IMR-90 (cell line): ENCODE data around the gene DENND6A. TPM values are rescaled to one million over a fixed set of nuclear protein-coding genes. Genes with fewer than 3 reads are reported as not detected.

ENCODE experiments used
- ATAC-seq: fragments of 200-7000 bp; cut with Tn5 transposase; 2 replicates; pipeline ENCODE4 v1.9.1; 2020; ENCODE audit warnings: low read depth, mild to moderate bottlenecking, moderate library complexity
- BruUV-seq: library from RNA; stranded (reverse); fragments of 400-500 nt; replicated peaks from 2 replicates; lab custom pipeline; 2021; lab: Mats Ljungman, UMichigan
- CTCF ChIA-PET: fragments of 300-600 bp; formaldehyde crosslinking; extraction: SDS; loops from one replicate; lab custom pipeline; 2021; ENCODE audit warnings: antibody characterized with exemption; lab: Yijun Ruan, JAX
- POLR2A ChIA-PET: fragments of 300-600 bp; sonication (Branson Sonifier 250); formaldehyde crosslinking; loops from one replicate; lab custom pipeline; 2022; ENCODE audit warnings: antibody characterized with exemption; ENCODE audit not compliant: unreplicated experiment; lab: Charles Lee
- DNase-seq: peaks from one replicate; pipeline ENCODE4 v3.0.0; 2013
- H2AFZ ChIP-seq: replicated peaks from 2 replicates; pipeline ENCODE3; 2013; ENCODE audit warnings: low read length, mild to moderate bottlenecking; ENCODE audit not compliant: poor library complexity
- H2AK5ac ChIP-seq: 2 replicates; pipeline ENCODE4 v1.6.1; 2013; ENCODE audit warnings: low read depth, low read length, inconsistent platforms
- H2AK9ac ChIP-seq: replicated peaks from 2 replicates; pipeline ENCODE3; 2013; ENCODE audit warnings: mild to moderate bottlenecking, low read depth, low read length, moderate library complexity; ENCODE audit not compliant: poor library complexity
- H2BK120ac ChIP-seq: 2 replicates; pipeline ENCODE4 v1.6.1; 2013; ENCODE audit warnings: low read depth, low read length, inconsistent platforms
- H2BK15ac ChIP-seq: 3 replicates; pipeline ENCODE4 v1.6.1; 2013; ENCODE audit warnings: low read depth, low read length, inconsistent platforms
- H2BK20ac ChIP-seq: 2 replicates; pipeline ENCODE4 v1.6.1; 2013; ENCODE audit warnings: low read depth, mild to moderate bottlenecking, inconsistent platforms, low read length, moderate library complexity
- H2BK5ac ChIP-seq: 2 replicates; pipeline ENCODE4 v1.6.1; 2013; ENCODE audit warnings: mild to moderate bottlenecking, low read depth, low read length, inconsistent platforms; ENCODE audit not compliant: poor library complexity, severe bottlenecking
- H3K14ac ChIP-seq: replicated peaks from 2 replicates; pipeline ENCODE4 v1.6.1; 2013; ENCODE audit warnings: low read depth, low read length, inconsistent platforms
- H3K18ac ChIP-seq: 2 replicates; pipeline ENCODE4 v1.6.1; 2013; ENCODE audit warnings: low read depth, low read length, control low read depth
- H3K23ac ChIP-seq: 2 replicates; pipeline ENCODE4 v1.6.1; 2013; ENCODE audit warnings: low read depth, low read length, inconsistent platforms
- H3K27ac ChIP-seq: 2 replicates; pipeline ENCODE4 v1.5.1; 2013; ENCODE audit warnings: mild to moderate bottlenecking, control low read depth, low read length; ENCODE audit not compliant: insufficient read depth
- H3K27me3 ChIP-seq: 2 replicates; pipeline ENCODE4 v1.6.1; 2013; ENCODE audit warnings: low read length; ENCODE audit not compliant: control insufficient read depth, insufficient read depth
- H3K36me3 ChIP-seq: 2 replicates; pipeline ENCODE4 v1.6.1; 2013; ENCODE audit warnings: low read length, mixed read lengths; ENCODE audit not compliant: control insufficient read depth, insufficient read depth
- H3K4ac ChIP-seq: 2 replicates; pipeline ENCODE4 v1.6.1; 2013; ENCODE audit warnings: low read depth, low read length, inconsistent platforms
- H3K4me1 ChIP-seq: 2 replicates; pipeline ENCODE4 v1.6.1; 2013; ENCODE audit warnings: low read length, mixed read lengths; ENCODE audit not compliant: control insufficient read depth, insufficient read depth
- H3K4me2 ChIP-seq: 2 replicates; pipeline ENCODE4 v1.6.1; 2013; ENCODE audit warnings: low read depth, mild to moderate bottlenecking, control low read depth, low read length, moderate library complexity
- H3K4me3 ChIP-seq: 2 replicates; pipeline ENCODE4 v1.5.1; 2013; ENCODE audit warnings: low read depth, mild to moderate bottlenecking, control low read depth, low read length, moderate library complexity; ENCODE audit not compliant: insufficient read depth
- H3K56ac ChIP-seq: 2 replicates; pipeline ENCODE4 v1.6.1; 2013; ENCODE audit warnings: low read length, inconsistent platforms; ENCODE audit not compliant: insufficient read depth; ENCODE audit errors: extremely low read depth
- H3K79me1 ChIP-seq, 2 experiments: 2 replicates each; pipeline ENCODE4 v1.6.1; 2013; ENCODE audit warnings: low read length in 2 of 2, inconsistent platforms in 1 of 2, low read depth in 1 of 2
- H3K9ac ChIP-seq: 2 replicates; pipeline ENCODE4 v1.6.1; 2013; ENCODE audit warnings: low read depth, low read length, control low read depth
- H3K9me1 ChIP-seq: 2 replicates; pipeline ENCODE4 v1.6.1; 2013; ENCODE audit warnings: low read length, inconsistent platforms; ENCODE audit not compliant: insufficient read depth
- H3K9me3 ChIP-seq: 2 replicates; pipeline ENCODE4 v1.6.1; 2013; ENCODE audit warnings: low read length; ENCODE audit not compliant: control insufficient read depth, insufficient read depth
- H4K20me1 ChIP-seq: 2 replicates; pipeline ENCODE4 v1.6.1; 2013; ENCODE audit warnings: low read length, inconsistent platforms; ENCODE audit not compliant: insufficient read depth
- H4K5ac ChIP-seq: 2 replicates; pipeline ENCODE4 v1.6.1; 2013; ENCODE audit warnings: mild to moderate bottlenecking, low read depth, low read length, control low read depth
- H4K8ac ChIP-seq, 2 experiments: 2 replicates each; pipeline ENCODE4 v1.6.1; 2013; ENCODE audit warnings: low read depth in 2 of 2, low read length in 2 of 2, control low read depth in 1 of 2, inconsistent platforms in 1 of 2
- H4K91ac ChIP-seq: 2 replicates; pipeline ENCODE4 v1.6.1; 2013; ENCODE audit warnings: low read depth, low read length, inconsistent platforms; ENCODE audit not compliant: insufficient read depth
- BHLHE40 ChIP-seq: fragments of 150-350 bp; IDR thresholded peaks from 2 replicates; pipeline ENCODE4 v1.6.1; 2016; ENCODE audit warnings: mild to moderate bottlenecking, low read depth, low read length
- CEBPB ChIP-seq: IDR thresholded peaks from 2 replicates; pipeline ENCODE4 v1.6.1; 2012; ENCODE audit warnings: low read depth, low read length, improper control_type of control experiment
- CHD1 ChIP-seq: IDR thresholded peaks from 2 replicates; pipeline ENCODE4 v1.6.1; 2012; ENCODE audit warnings: low read depth, low read length, improper control_type of control experiment
- CTCF ChIP-seq: conservative IDR thresholded peaks from 2 replicates; pipeline ENCODE4 v1.5.1; 2012; ENCODE audit warnings: mild to moderate bottlenecking, low read depth, low read length, improper control_type of control experiment
- FOS ChIP-seq: fragments of 150-350 bp; IDR thresholded peaks from 2 replicates; pipeline ENCODE4 v1.6.1; 2016; ENCODE audit warnings: low read depth, low read length
- MAFK ChIP-seq: IDR thresholded peaks from 2 replicates; pipeline ENCODE4 v1.6.1; 2012; ENCODE audit warnings: low read depth, low read length, improper control_type of control experiment
- MXI1 ChIP-seq: IDR thresholded peaks from 2 replicates; pipeline ENCODE4 v1.6.1; 2012; ENCODE audit warnings: low read depth, mild to moderate bottlenecking, low read length, moderate library complexity, borderline replicate concordance
- NFE2L2 ChIP-seq: fragments of 150-350 bp; IDR thresholded peaks from 2 replicates; pipeline ENCODE4 v1.6.1; 2016; ENCODE audit warnings: low read depth, mild to moderate bottlenecking, low read length
- RAD21 ChIP-seq: IDR thresholded peaks from 2 replicates; pipeline ENCODE4 v1.6.1; 2012; ENCODE audit warnings: low read length, improper control_type of control experiment
- RCOR1 ChIP-seq: IDR thresholded peaks from 2 replicates; pipeline ENCODE4 v1.6.1; 2012; ENCODE audit warnings: mild to moderate bottlenecking, low read length, improper control_type of control experiment; ENCODE audit not compliant: insufficient replicate concordance
- RFX5 ChIP-seq: IDR thresholded peaks from 2 replicates; pipeline ENCODE4 v1.8.0; 2012; ENCODE audit warnings: low read depth, mild to moderate bottlenecking, low read length, moderate library complexity
- SMC3 ChIP-seq: fragments of 150-350 bp; IDR thresholded peaks from 2 replicates; pipeline ENCODE4 v1.6.1; 2016; ENCODE audit warnings: low read depth, mild to moderate bottlenecking, antibody characterized with exemption, low read length, moderate library complexity
- USF2 ChIP-seq: fragments of 150-350 bp; IDR thresholded peaks from 2 replicates; pipeline ENCODE4 v1.6.1; 2017; ENCODE audit warnings: mild to moderate bottlenecking, antibody characterized with exemption, low read length, low read depth
- WGBS, 2 experiments: methylation state at CpG; one replicate each; pipeline versions ENCODE4 v1.1.5 to v1.1.7; 2013; ENCODE audit warnings: missing lambda C conversion rate in 2 of 2; ENCODE audit not compliant: insufficient read length in 1 of 2; ENCODE audit errors: extremely low coverage in 2 of 2; 5-methylcytosine and 5-hydroxymethylcytosine counted together
- dilution Hi-C: fragments of 300-500 bp; cut with HindIII; formaldehyde crosslinking; loops from one replicate; pipeline ENCODE4 v1.14.3; 2018; ENCODE audit warnings: low sequenced_read_pairs; ENCODE audit not compliant: unreplicated experiment
- in situ Hi-C: fragments of 300-500 bp; cut with MboI; formaldehyde crosslinking; loops from 3 replicates; pipeline ENCODE4 v1.14.3; 2019; ENCODE audit warnings: low sequenced_read_pairs, inconsistent platforms, mixed read lengths
- intact Hi-C: fragments of 100-400 bp; cut with micrococcal nuclease; formaldehyde crosslinking; loops from 2 replicates; pipeline ENCODE4 v1.10.0; 2022
- polyA plus RNA-seq, 3 experiments: library from polyadenylated mRNA; depleted of rRNA; stranded (reverse); fragments of >200 nt; gene quantifications; 2 replicates each; pipeline ENCODE4 v1.2.3, GENCODE V29; 2012; ENCODE audit warnings: low replicate concordance in 1 of 3
- total RNA-seq: library from RNA; depleted of rRNA; stranded (reverse); fragments of >200 nt; gene quantifications from 2 replicates; pipeline ENCODE4 v1.2.3, GENCODE V29; 2012
- TF ChIP-seq, protein P1 (sequence below): fragments of 150-350 bp; IDR thresholded peaks from 2 replicates; pipeline ENCODE4 v1.6.1; 2016; ENCODE audit warnings: low read depth, mild to moderate bottlenecking, low read length, moderate library complexity, borderline replicate concordance

The DENND6A gene
- total and polyA plus RNA-seq, 2 of the 4 experiments (the other 2 are of a cell fraction) = 3.8 to 9.0 TPM

GRCh38 chr3:57727106-57727505 lies 34.2 kb upstream of the DENND6A start:
- H3K14ac ChIP-seq = no peak overlapping the region
- no peak overlapping the region for H3K56ac ChIP-seq
- no peak for TF ChIP-seq CEBPB
- no peak for TF ChIP-seq BHLHE40
- TF ChIP-seq NFE2L2 = no peak
- no peak for TF ChIP-seq MAFK
- no peak for TF ChIP-seq FOS
- no peak for TF ChIP-seq RAD21
- no peak for TF ChIP-seq MXI1
- no peak for TF ChIP-seq CHD1
- no peak for TF ChIP-seq RCOR1
- TF ChIP-seq, protein P1, sequence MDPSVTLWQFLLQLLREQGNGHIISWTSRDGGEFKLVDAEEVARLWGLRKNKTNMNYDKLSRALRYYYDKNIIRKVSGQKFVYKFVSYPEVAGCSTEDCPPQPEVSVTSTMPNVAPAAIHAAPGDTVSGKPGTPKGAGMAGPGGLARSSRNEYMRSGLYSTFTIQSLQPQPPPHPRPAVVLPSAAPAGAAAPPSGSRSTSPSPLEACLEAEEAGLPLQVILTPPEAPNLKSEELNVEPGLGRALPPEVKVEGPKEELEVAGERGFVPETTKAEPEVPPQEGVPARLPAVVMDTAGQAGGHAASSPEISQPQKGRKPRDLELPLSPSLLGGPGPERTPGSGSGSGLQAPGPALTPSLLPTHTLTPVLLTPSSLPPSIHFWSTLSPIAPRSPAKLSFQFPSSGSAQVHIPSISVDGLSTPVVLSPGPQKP = no peak
- no peak for TF ChIP-seq CTCF
- TF ChIP-seq USF2 = no peak
- TF ChIP-seq RFX5 = no peak
- TF ChIP-seq SMC3 = no peak
- ChIA-PET CTCF (no interaction called here), POLR2A (interaction anchor here (0.6 kb wide), 1 partner anchor 35 kb away, joined by 3 read pairs; no protein-coding TSS in a partner anchor)
- in situ Hi-C loops (no loop called here), dilution Hi-C loops (no loop called here), intact Hi-C loops (no loop called here)
- H3K27me3 ChIP-seq = no peaks in the 10 kb centered on the region; the same call in 1 of the 2 replicates
- no peak overlapping the region for H4K8ac ChIP-seq
- H3K9me1 ChIP-seq = no peaks in the 10 kb centered on the region
- H3K27ac ChIP-seq = no peak overlapping the region
- H4K5ac ChIP-seq = no peak overlapping the region
- no peak overlapping the region for H2BK120ac ChIP-seq
- H4K91ac ChIP-seq = no peak overlapping the region
- ATAC-seq (no peak), DNase-seq (peak; percentile 11)
- H3K36me3 ChIP-seq = no peaks in the 10 kb centered on the region
- no peak overlapping the region for H3K4me2 ChIP-seq
- H3K4me3 ChIP-seq = no peak overlapping the region
- H3K9me3 ChIP-seq = no peaks in the 10 kb centered on the region
- no peak overlapping the region for H3K18ac ChIP-seq
- H3K4ac ChIP-seq = no peak overlapping the region
- no peak overlapping the region for H3K9ac ChIP-seq
- H2AK5ac ChIP-seq = no peak overlapping the region
- 80% methylated on average over 1 of the region's 5 CpGs; no CpG with 5 or more reads in 1 of the 2 experiments for WGBS, 2 experiments
- no TSS peak for BruUV-seq
- H2AFZ ChIP-seq = no peak overlapping the region
- no peaks in the 10 kb centered on the region for H3K79me1 ChIP-seq
- no peak overlapping the region for H3K23ac ChIP-seq
- H2BK20ac ChIP-seq = no peak overlapping the region
- no peak overlapping the region for H2BK5ac ChIP-seq
- no peaks in the 10 kb centered on the region for H4K20me1 ChIP-seq
- peaks cover 3% of the 10 kb centered on the region for H3K4me1 ChIP-seq
- H2BK15ac ChIP-seq = no peak overlapping the region
- no peak overlapping the region for H2AK9ac ChIP-seq
